HG03442 (cell line): ENCODE results near the gene IL22RA2.
"Not testable (repeated sequence)": the region's sequence is repeated elsewhere in the genome, so short reads cannot be mapped to it uniquely, and the experiment has no call there.

Source experiments
- ATAC-seq: cut with Tn5 transposase; IDR thresholded peaks from one replicate; pipeline ENCODE4 v1.9.1; 2021; ENCODE audit warnings: mild to moderate bottlenecking, moderate library complexity; ENCODE audit not compliant: unreplicated experiment

Gene IL22RA2, protein sequence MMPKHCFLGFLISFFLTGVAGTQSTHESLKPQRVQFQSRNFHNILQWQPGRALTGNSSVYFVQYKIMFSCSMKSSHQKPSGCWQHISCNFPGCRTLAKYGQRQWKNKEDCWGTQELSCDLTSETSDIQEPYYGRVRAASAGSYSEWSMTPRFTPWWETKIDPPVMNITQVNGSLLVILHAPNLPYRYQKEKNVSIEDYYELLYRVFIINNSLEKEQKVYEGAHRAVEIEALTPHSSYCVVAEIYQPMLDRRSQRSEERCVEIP

GRCh38 chr6:137173501-137173900 is at the start of gene IL22RA2:
TSS of gene IL22RA2 (minus strand) at chr6:137173644. CDS start at chr6:137161749, 11,895 bp downstream.
- no peak for ATAC-seq

DNA sequence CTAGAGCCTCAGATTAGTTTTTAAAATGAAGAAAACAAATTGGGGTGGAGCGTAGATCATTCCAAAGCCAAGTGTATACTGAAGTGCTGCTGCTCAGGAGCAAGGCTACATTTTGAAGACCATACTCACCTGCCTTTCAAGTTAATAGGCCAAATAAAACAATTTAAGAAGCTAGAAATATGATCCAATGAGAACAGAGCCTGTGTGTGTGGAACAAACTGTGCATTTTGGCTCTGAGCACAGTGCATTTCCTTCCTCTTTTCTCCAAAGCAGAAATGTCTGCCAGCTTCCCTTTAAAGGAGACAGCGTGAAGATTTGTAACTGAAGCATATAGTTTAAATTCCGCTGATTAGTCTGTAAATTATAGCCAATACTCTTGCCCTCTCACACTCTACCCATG is 48.9 kb upstream of the IL22RA2 start:
- no peak for ATAC-seq

GRCh38 chr6:137219664-137220252 is 46.3 kb upstream of the IL22RA2 start:
- peak; percentile 5 for ATAC-seq

DNA sequence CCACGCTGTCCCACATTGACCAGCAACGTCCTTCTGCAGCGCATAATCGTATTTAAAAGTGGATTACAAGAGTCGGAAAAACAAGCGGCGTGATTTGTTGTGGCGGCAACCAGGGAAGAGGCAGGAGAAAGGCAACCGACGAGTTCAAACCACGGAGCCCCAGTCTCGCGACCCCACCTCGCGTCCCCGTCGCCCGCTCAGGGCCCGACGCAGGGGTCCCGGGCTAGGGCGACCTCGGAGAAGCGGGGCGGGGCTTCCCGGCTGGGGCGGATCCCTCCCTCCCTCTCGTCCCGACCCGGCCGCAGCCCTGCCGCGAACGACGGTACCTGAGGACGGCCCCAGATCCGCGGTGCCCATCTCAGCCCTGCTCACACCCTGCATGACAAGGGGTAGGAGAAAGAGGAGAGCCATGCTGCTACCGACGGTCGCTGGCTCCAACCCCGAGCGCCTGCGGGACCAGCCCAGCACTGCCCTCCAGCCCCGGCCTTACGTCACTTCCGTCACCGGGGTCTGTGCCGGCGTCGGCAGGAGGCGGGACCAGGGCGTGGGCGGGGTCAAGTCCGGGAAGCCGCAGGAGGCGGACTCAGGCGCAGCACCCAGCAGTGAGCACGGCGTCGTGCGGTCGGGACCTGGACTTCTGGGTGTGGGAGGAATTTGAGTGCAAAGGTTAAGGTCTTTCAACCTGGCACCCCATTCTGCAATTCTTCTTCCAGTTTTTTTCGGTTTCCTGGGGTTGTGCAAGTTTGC is 45.6 kb upstream of the IL22RA2 start, which contains the start of gene IFNGR1:
Gene IFNGR1 (minus strand): TSS at position 469 of the 747 bp plus-strand sequence. CDS start 58 bp downstream, at position 411.
- peak; percentile 90 for ATAC-seq

- peak; percentile 25 for ATAC-seq
Measured at GRCh38 chr6:137218473-137218916, 45.1 kb upstream of the IL22RA2 start.

- no peak for ATAC-seq
Measured at GRCh38 chr6:137217801-137218472, 44.5 kb upstream of the IL22RA2 start.

DNA sequence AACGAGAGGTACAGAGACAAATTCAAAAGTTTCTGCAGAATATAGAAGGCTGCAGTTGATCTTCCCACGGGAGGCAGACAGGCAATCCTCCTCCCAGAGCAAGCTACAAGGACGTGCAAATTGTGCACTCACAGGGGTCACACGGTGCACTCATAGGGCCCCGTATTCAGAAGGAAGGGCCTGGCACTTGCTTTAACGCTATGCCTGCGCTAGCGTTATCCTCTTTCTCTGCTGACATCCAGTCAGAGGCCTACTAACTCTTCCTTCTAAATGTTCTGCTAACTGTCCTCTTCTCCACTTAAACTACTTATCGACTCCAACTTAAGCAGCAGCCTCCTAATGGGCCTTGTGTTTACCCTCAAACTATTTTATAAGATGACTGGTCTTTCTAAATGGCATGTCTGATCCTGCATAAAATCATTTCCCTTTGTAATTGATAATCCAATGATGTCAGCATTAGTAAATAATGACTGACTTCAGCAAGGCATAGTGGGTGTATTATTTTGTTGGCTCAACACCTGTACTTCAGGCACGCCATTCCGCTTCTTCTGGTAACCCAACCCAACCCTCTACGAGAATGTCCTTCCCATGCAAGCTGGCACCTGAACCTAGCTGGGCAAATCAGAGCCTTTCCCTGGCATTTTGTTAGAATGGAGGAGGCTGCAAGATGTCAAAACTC is 43.6 kb upstream of the IL22RA2 start:
- no peak for ATAC-seq

DNA sequence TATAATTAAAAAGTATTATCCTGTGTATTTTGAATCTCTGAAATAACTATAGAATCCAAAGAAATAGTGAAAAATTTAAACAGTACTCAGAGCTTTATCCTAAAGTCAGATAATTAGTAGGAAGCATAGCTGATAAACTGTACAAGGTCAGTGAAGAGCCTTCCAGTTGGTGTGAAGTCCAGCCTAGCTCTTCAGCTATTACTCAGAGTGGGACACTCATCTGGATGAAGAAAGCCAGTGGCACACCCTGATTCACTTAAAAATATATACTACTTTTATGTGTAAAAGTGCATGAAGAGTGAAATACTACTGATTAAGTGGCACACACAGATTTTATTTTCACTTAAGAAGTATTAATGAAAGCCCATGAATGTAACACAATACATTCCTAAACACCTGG is 42.7 kb upstream of the IL22RA2 start:
- ATAC-seq: no peak

DNA sequence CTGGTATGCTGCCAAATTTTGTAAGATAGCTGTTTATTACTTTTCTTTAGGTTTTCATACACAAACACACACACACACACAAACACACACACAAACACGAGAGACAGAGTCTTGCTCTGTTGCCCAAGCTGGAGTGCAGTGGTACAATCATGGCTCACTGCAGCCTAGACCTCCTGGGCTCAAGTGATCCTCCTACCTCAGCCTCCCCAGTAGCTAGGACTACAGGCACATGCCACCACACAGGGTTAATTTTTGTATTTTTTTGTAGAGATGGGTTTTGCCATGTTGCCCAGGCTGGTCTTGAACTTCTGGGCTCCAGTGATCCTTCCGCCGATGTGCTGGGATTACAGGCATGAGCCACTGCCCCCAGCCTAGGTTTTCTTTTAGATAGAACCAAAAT is 42.2 kb upstream of the IL22RA2 start:
- ATAC-seq: not testable (repeated sequence)

DNA sequence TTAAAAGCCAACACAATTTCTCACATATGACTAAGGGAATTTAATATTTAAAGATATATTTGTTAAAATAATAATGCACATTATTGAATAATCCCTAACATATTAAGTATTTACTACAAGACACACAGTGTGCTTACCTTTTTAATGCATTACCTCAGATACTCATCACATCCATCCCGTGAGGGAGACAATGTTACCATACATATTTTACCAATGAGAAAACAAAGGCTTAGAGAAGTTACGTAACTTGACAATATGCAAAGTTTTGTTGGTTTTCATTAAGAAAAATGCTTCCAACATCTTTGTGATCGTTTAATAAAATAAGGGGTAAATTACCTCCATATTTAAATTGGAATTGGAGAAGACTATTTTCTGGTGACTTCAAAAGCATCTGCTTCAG is 41.5 kb upstream of the IL22RA2 start:
- no peak for ATAC-seq

GRCh38 chr6:137213813-137214212 is 40.4 kb upstream of the IL22RA2 start:
- ATAC-seq: no peak

- ATAC-seq: no peak
Measured at GRCh38 chr6:137213331-137213740, 39.9 kb upstream of the IL22RA2 start.

DNA sequence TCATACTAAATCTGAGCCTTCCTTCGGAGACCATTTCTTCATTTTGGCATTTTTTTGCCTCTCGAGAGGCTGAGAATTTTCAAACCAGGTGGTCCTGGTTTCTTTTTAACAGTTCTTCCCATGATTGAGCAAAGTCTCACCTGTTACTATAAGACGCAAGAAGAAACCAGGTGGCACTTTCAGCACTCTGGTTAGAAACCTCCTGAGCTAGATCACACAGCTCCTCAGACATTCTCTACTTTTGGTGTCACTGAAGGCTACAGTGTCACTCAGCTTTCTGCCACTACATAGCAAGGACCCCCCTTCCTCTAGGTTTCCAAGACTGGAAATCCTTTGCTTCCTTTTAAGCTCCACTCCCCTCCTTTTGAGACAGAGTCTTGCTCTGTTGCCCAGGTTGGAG is 38.5 kb upstream of the IL22RA2 start:
- no peak for ATAC-seq

GRCh38 chr6:137210903-137211302 is 37.5 kb upstream of the IL22RA2 start:
- ATAC-seq: no peak

- no peak for ATAC-seq
Measured at GRCh38 chr6:137208279-137208678, 34.8 kb upstream of the IL22RA2 start.

GRCh38 chr6:137207457-137207856 is 34.0 kb upstream of the IL22RA2 start:
- ATAC-seq: not testable (repeated sequence)

- no peak for ATAC-seq
Measured at GRCh38 chr6:137206577-137206976, 33.1 kb upstream of the IL22RA2 start.

DNA sequence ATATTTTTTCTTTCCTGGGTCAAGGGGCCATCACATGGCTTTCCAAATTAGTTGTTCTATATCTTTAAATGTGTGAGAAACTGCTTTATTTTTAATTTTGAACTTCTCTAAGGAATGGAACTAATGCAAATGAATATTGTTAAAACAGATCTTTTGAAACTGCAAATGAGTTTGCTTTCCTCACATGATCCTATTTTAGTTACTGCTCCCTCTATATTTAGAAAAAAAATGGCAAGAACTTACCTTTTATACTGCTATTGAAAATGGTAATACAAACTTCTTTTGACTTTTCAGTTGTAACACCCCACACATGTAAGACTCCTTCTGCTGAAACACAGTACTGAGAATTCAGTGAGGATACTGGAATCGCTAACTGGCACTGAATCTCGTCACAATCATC is 29.8 kb upstream of the IL22RA2 start:
- ATAC-seq: no peak

DNA sequence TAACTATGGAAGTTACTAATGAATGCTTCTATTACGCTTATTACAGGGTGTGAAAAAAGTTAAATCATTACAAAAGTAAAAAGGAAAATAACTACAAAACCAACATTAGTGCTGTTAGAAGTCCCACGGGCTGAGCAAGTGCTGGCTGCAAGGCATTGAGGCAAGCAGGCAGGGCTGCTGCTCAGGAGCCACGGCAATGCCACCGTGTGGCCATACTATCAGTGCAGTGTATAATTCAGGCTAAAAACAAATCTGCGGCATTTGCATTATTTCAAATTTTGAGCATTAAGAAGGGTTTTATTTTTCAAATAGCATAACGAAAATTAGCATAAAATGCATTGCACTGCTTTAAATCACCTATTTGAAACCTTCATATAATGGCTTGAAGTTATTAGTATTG is 28.6 kb upstream of the IL22RA2 start:
- ATAC-seq: no peak

GRCh38 chr6:137201006-137201405 is 27.6 kb upstream of the IL22RA2 start:
- ATAC-seq: no peak

DNA sequence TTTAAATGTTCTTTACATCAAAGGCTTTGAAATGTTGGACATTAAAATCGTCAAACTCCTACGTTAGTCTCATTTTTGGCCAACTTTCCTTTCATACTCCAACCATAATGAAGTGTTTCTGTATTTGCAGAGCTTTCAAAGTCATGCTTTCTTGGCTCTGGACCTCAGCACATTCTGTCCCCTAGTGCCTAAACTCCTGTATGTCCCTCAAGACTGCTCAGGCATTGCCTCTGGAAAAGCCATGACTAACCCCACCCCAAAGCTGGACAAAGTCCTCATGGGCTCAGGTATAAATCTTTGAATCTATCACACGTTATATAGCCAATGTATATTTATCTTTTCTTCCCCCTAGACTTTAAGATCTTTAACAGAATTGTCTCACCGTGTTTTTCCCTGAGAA is 26.8 kb upstream of the IL22RA2 start:
- ATAC-seq: no peak
